GM13977 (cell line): Measurements from ENCODE around the gene PPIL1.
A peak's percentile ranks its signal among the peaks of the same experiment; 100 is the strongest.

ENCODE experiments used
- DNase-seq: peaks from one replicate; pipeline ENCODE4 v3.0.0; 2012; ENCODE audit warnings: low spot score
- CTCF ChIP-seq: IDR thresholded peaks from 2 replicates; pipeline ENCODE4 v1.5.1; 2012; ENCODE audit warnings: mild to moderate bottlenecking, control low read depth; ENCODE audit not compliant: insufficient read depth; ENCODE audit errors: extremely low read depth, missing control alignments
- in situ Hi-C: fragments of 300-500 bp; cut with MboI; formaldehyde crosslinking; loops from one replicate; pipeline ENCODE4 v1.12.0; 2022; ENCODE audit warnings: low sequenced_read_pairs, low pct_unique_long_range_greater_than_20kb, mixed read lengths, inconsistent platforms; ENCODE audit not compliant: unreplicated experiment

The PPIL1 gene

GRCh38 chr6:36874443-36875249 lies at the start of gene PPIL1:
Gene PPIL1, minus strand, starts transcription at chr6:36874803. Its CDS starts 31 bp downstream, at chr6:36874772.
- in situ Hi-C loops: no loop called here
- no peak for TF ChIP-seq CTCF

GRCh38 chr6:36924131-36924530 lies 49.5 kb upstream of the PPIL1 start:
- TF ChIP-seq CTCF: no peak
- no peak for DNase-seq
- in situ Hi-C loops: no loop called here

More at GRCh38 chr6:36874443-36875249, at the start of gene PPIL1:
- DNase-seq: peak; percentile 93

GRCh38 chr6:36920546-36920945 lies 45.9 kb upstream of the PPIL1 start:
- no peak for TF ChIP-seq CTCF
- in situ Hi-C loops: no loop called here
- DNase-seq: no peak

- in situ Hi-C loops: no loop called here
- no peak for TF ChIP-seq CTCF
- DNase-seq: no peak
These were observed 45.4 kb upstream of the PPIL1 start for GRCh38 chr6:36920049-36920448.

GRCh38 chr6:36917541-36918193 lies 43.1 kb upstream of the PPIL1 start:
- in situ Hi-C loops: no loop called here
- no peak for DNase-seq
- no peak for TF ChIP-seq CTCF

- no peak for TF ChIP-seq CTCF
- in situ Hi-C loops: no loop called here
- DNase-seq: no peak
These were observed 41.5 kb upstream of the PPIL1 start for GRCh38 chr6:36916126-36916525.
